OCI-LY3 (cell line): ENCODE results near the gene LSMEM2.
A peak's percentile ranks its signal among the peaks of the same experiment; 100 is the strongest.

Experiments
- H2AFZ ChIP-seq: fragments of 200-600, 300-600 bp; shearing (Covaris generic); 2 replicates; pipeline ENCODE4 v1.6.0; 2014; ENCODE audit warnings: antibody characterized with exemption, low read depth, low read length
- H3K27ac ChIP-seq: fragments of 200-600, 300-600 bp; sonication (generic); 2 replicates; pipeline ENCODE4 v1.5.1; 2014; ENCODE audit warnings: mild to moderate bottlenecking, low read length, moderate library complexity, mixed read lengths
- H3K27me3 ChIP-seq: fragments of 200-600, 300-600 bp; sonication (generic); 2 replicates; pipeline ENCODE4 v1.6.1; 2014; ENCODE audit warnings: low read depth, low read length, mixed read lengths
- H3K36me3 ChIP-seq: fragments of 200-600, 300-600 bp; sonication (generic); replicated peaks from 2 replicates; pipeline ENCODE3; 2014; ENCODE audit warnings: low read depth, low read length, mixed read lengths
- H3K4me1 ChIP-seq: fragments of 300-600, 200-600 bp; sonication (generic); 2 replicates; pipeline ENCODE4 v1.6.1; 2014; ENCODE audit warnings: low read length, mixed read lengths
- H3K4me2 ChIP-seq: fragments of 200-600, 300-600 bp; sonication (generic); 2 replicates; pipeline ENCODE4 v1.6.1; 2014; ENCODE audit warnings: low read length, mixed read lengths
- H3K4me3 ChIP-seq: fragments of 300-600, 200-600 bp; sonication (generic); 2 replicates; pipeline ENCODE4 v1.5.1; 2014; ENCODE audit warnings: antibody characterized with exemption, mild to moderate bottlenecking, low read length, moderate library complexity
- H3K79me2 ChIP-seq: fragments of 300-600, 200-600 bp; shearing (Covaris generic); 2 replicates; pipeline ENCODE4 v1.6.1; 2014; ENCODE audit warnings: mild to moderate bottlenecking, low read length, mixed read lengths
- H3K9ac ChIP-seq: fragments of 300-600, 200-600 bp; shearing (Covaris generic); 2 replicates; pipeline ENCODE4 v1.6.0; 2014; ENCODE audit warnings: mild to moderate bottlenecking, low read length, moderate library complexity
- H3K9me3 ChIP-seq: fragments of 200-600, 300-600 bp; shearing (Covaris generic); 2 replicates; pipeline ENCODE4 v1.6.1; 2014; ENCODE audit warnings: low read length, mixed read lengths; ENCODE audit not compliant: insufficient read depth
- H4K20me1 ChIP-seq: fragments of 200-600, 300-600 bp; sonication (generic); 2 replicates; pipeline ENCODE4 v1.6.1; 2016; ENCODE audit warnings: low read length, mixed read lengths; ENCODE audit not compliant: insufficient read depth
- EZH2phosphoT487 ChIP-seq: fragments of 200-600 bp; shearing (Covaris generic); IDR thresholded peaks from 2 replicates; pipeline ENCODE4 v1.6.1; 2018; ENCODE audit warnings: antibody characterized with exemption, mixed run types, low read depth
- TF ChIP-seq, protein P1 (sequence below): fragments of 200-600, 300-600 bp; sonication (generic); IDR thresholded peaks from 2 replicates; pipeline ENCODE4 v1.5.1; 2014; ENCODE audit warnings: antibody characterized with exemption, low read length, low read depth

Gene LSMEM2

DNA sequence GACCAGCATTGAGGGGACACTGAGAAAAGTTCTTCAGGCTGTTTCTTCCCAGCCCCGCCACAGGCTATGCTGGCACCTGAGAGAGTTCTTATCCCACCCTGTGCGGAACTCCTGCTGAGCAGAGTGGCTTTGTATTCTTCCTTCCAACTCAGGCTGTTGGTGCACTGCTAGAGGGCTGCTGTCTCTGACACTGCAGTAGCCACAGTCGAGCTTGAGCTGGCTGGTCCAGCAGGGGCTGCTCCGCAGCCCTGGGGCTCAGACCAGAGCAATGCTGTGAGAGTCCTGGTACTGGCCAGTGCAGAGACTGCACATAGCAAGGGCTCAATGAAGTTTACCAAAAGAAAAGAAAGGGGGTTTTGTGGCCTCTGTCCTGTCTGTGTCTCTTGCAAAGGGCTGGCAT, 39.2 kb upstream of the LSMEM2 start:
- Histone ChIP-seq H3K27me3 (no peaks in the 10 kb centered on the region), H3K36me3 (peaks cover 23% of the 10 kb centered on the region), H2AFZ (no peak overlapping the region), H4K20me1 (peaks cover 46% of the 10 kb centered on the region), H3K27ac (no peak overlapping the region), H3K4me3 (no peak overlapping the region), H3K9ac (no peak overlapping the region), H3K4me1 (peaks cover 50% of the 10 kb centered on the region), H3K9me3 (no peaks in the 10 kb centered on the region), H3K4me2 (no peak overlapping the region), H3K79me2 (peaks cover 81% of the 10 kb centered on the region)
- TF ChIP-seq EZH2phosphoT487, result no peak
- TF ChIP-seq, protein P1, sequence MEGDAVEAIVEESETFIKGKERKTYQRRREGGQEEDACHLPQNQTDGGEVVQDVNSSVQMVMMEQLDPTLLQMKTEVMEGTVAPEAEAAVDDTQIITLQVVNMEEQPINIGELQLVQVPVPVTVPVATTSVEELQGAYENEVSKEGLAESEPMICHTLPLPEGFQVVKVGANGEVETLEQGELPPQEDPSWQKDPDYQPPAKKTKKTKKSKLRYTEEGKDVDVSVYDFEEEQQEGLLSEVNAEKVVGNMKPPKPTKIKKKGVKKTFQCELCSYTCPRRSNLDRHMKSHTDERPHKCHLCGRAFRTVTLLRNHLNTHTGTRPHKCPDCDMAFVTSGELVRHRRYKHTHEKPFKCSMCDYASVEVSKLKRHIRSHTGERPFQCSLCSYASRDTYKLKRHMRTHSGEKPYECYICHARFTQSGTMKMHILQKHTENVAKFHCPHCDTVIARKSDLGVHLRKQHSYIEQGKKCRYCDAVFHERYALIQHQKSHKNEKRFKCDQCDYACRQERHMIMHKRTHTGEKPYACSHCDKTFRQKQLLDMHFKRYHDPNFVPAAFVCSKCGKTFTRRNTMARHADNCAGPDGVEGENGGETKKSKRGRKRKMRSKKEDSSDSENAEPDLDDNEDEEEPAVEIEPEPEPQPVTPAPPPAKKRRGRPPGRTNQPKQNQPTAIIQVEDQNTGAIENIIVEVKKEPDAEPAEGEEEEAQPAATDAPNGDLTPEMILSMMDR, result no peak

DNA sequence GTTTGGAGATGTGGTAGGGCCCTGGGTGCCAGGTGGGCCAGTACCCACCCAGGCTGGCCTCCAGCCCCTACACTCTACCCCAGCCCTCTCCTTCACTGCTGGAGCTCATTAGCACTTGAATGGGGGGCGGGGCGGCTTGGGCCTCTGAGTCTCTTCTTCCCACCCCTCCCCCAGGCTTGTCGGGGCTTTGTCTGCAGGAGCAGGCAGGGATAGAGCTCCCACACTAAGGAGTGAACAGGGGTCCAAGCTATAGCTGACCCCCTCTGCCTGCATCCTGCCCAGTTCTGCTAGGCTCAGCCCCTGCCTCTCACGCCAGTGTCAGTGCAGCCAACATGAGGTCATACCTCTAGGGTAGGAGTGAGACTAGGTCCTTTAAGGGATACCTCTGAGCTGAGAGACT, 37.7 kb upstream of the LSMEM2 start:
- Histone ChIP-seq H3K4me1 (peaks cover 54% of the 10 kb centered on the region), H3K4me3 (peak overlapping the region; percentile 70; the same call in 1 of the 2 replicates), H3K4me2 (peak overlapping the region; percentile 90), H3K27me3 (no peaks in the 10 kb centered on the region), H3K27ac (peak overlapping the region; percentile 87), H3K9me3 (no peaks in the 10 kb centered on the region), H3K9ac (peak overlapping the region; percentile 49; the same call in 1 of the 2 replicates), H3K36me3 (peaks cover 23% of the 10 kb centered on the region), H4K20me1 (peaks cover 48% of the 10 kb centered on the region), H2AFZ (no peak overlapping the region), H3K79me2 (peaks cover 94% of the 10 kb centered on the region)
- TF ChIP-seq, protein P1, result no peak
- TF ChIP-seq EZH2phosphoT487, result no peak

DNA sequence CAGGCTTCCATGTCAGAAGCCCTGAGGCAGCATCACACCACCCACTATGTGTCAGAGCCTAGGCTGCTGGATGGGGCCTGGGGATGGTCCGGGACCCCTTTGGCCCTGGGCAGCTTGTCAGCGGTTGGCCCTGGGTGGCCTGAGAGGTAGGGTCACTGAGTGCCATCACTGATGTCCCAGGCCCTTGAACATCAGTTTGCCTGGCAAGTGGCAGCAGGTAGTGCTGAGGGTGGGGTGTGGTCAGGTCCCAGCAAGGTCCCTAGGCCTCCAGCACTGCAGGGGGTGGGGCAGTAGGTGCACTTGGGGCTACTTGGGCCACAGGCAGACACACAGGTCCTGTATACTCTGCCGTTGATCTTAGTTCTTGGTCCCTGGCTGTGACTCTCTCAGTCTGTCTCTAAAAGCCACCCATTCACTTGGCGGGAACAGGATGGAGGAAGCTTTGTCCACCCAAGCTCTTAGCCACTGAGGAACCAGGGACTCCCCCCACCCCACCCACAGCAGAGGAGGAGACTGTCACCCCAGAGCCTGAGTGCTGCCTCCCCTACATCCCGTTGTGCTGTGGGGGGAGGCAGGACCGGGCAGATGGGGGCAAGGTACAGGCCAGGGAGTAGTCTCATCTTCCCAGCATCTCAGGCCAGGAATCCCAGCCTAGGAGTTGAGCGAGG, 37.0 kb upstream of the LSMEM2 start:
- no peak for TF ChIP-seq EZH2phosphoT487
- TF ChIP-seq, protein P1, result no peak
- Histone ChIP-seq H3K27ac (peak overlapping the region; percentile 87), H3K27me3 (no peaks in the 10 kb centered on the region), H3K4me1 (peaks cover 60% of the 10 kb centered on the region), H2AFZ (no peak overlapping the region), H3K9me3 (no peaks in the 10 kb centered on the region), H3K9ac (peak overlapping the region; percentile 49), H4K20me1 (peaks cover 54% of the 10 kb centered on the region), H3K36me3 (peaks cover 25% of the 10 kb centered on the region), H3K79me2 (peaks cover 93% of the 10 kb centered on the region), H3K4me3 (peak overlapping the region; percentile 70), H3K4me2 (peak overlapping the region; percentile 90)

DNA sequence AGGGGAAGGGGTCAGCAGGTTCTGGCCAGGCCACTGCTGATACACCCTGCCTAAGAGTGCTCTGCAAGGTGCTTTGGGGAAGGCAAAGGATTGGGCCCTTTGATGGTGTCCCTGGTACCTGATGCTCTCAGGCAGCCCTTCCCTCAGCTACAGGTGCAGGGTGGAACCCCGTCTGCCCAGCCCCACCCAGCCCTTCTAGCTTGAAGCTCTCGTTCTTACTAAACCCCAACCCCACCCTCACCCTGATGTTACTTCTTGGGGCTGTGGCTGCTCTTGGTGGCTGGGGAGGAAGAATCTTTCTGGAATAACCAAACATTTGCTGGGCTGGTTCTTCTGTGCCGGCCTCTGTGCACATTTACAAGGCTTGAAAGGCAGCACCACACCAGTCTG, 36.5 kb upstream of the LSMEM2 start:
- H3K27me3 ChIP-seq, result no peaks in the 10 kb centered on the region
- peaks cover 93% of the 10 kb centered on the region for H3K79me2 ChIP-seq
- peaks cover 30% of the 10 kb centered on the region for H3K36me3 ChIP-seq
- H3K9me3 ChIP-seq, result no peaks in the 10 kb centered on the region
- peak overlapping the region; percentile 70 for H3K4me3 ChIP-seq
- peaks cover 63% of the 10 kb centered on the region for H3K4me1 ChIP-seq
- no peak overlapping the region for H2AFZ ChIP-seq
- H4K20me1 ChIP-seq, result peaks cover 59% of the 10 kb centered on the region
- H3K9ac ChIP-seq, result peak overlapping the region; percentile 67
- H3K27ac ChIP-seq, result peak overlapping the region; percentile 87
- TF ChIP-seq EZH2phosphoT487, result no peak
- TF ChIP-seq, protein P1, result no peak
- peak overlapping the region; percentile 90 for H3K4me2 ChIP-seq
